CD4-positive, alpha-beta T cell treated with Interleukin-12 subunit alpha and Interleukin-12 subunit beta, for 1 hour (primary cell): ENCODE data around the gene RAC3.

Experiments used
- DNase-seq: peaks from one replicate; pipeline ENCODE4 v3.0.0-alpha.2; 2020

The RAC3 gene

DNA sequence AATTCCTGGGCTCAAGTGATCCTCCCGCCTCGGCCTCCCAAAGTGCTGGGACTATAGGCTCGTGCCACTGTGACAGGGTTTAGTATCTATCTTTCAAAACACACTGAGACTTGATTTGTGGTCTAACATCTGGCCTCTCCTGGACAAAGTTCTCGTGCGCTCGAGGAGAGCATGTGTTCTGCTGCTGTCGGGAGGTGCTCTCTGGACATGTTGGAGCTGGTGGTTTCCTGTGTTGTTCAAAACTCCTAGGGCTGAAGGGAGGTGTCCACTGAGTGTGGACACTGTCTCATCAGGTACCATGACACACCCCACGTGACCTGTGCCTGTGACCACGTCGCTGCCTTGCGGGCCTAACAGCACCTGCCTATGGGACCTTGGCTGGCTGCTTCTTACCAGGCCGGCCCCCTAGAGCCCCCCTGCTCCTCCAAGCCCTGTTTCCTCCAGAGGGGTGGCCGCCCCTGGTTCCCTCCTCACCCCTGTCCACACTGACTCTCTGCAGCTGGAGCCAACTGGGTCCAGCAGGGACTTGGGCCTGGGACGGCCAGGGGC is 14.5 kb downstream of the RAC3 start:
- no peak for DNase-seq

DNA sequence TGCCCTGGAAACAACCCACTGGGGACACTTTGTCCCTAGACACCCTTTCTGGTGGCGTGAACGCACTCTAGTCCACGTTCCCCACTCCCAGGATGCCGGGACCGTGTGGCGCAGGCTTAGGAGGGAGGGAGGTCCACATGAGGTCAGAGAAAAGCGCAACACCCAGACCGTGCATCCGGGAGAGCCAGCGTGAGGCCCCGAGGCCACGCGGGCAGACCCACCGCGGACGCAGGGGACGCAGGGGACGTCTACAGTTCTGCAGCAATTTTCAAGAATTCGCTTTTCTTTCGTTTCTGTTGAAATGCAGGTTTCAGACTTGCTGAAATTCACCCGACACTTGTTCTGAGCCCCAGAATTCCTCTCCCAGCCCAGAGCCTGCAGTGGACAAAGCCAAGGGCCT is 15.4 kb downstream of the RAC3 start:
- DNase-seq: no peak

DNA sequence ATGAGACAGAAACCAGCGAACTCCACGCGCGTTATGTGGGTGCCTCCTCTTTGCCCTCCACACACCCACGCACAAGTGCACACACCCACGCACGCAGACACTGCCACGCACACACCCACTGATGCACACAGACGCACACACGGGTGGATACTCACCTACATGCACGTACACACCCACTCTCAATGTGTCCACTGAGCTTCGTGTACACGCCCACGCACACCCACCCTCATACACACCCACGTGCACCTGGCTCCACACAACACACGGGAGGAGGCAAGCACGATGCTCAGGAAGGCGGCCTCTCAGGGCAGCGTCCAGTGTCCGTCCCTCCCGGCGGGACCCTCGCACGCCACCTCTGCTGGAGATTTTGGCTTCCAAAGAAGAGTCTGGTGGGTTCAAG is 15.9 kb downstream of the RAC3 start:
- no peak for DNase-seq

DNA sequence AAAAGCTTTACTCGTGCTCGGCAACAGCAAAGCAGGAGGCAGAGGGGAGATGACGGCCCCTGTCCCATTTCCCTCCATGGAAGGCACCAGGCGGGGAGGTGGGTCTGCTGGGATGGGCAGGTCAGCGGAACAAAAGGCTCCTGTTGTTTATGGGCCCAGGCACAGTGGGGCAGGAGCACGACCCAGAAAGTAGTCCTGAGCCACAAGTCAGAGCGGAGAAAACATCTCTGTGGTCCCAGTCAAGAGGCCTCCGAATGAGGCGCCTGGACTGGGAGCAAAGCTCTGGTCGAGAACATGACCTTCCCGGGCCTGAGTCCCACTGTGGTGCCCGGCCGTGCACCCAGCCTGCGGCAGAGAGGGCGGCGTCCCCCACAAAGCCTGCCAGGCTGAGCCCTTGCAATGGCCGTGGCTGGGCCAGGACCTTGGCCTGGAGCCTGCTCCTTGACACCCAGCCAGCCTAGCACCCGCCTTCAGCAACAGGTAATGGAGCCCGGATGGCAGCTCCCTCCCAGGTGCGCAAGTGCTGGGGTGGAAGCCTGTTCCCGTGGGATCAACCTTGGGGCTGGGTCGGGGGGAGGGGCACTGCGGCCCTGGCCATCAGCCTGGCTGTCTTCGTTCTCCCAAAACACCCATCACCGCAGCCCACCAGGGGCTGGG is 16.6 kb downstream of the RAC3 start:
- DNase-seq: no peak

DNA sequence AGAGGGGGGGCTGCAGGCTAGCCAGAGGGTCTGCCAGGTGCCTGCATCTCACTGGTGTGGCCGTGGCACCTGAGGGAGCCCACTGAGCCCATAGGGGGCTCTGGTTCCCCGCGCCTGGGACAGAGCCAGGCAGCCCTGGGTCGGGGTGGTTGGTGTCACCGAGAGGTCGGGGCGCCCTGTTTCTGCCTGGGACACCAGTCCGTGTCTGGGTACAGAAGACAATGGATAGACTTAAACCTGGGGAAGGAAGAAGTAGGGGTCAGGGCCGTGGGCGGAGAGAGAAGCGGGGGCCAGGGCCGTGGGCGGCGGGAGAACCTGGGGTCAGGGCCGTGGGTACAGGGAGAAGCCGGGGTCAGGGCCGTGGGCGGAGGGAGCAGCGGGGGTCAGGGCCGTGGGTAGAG is 17.1 kb downstream of the RAC3 start:
- DNase-seq: no peak

DNA sequence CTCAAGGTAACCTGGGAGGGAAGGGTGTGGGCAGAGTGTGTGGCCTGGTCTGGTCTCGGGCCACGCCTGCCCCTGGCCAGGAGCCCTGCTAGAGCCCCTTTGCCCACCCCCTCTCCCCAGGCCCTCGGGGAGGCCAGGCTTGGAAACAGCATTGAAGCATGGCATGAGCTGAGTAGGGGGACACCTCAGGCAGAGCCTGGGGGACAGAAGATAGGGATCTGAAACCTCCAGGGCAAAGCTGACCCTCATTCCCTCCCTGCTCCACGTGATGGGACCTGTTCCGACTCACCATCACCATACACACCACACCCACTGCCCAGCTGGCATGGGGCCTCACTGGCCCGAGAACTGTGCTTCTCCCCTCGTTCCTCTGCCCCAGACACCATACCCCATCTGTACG is 17.6 kb downstream of the RAC3 start:
- DNase-seq: no peak

DNA sequence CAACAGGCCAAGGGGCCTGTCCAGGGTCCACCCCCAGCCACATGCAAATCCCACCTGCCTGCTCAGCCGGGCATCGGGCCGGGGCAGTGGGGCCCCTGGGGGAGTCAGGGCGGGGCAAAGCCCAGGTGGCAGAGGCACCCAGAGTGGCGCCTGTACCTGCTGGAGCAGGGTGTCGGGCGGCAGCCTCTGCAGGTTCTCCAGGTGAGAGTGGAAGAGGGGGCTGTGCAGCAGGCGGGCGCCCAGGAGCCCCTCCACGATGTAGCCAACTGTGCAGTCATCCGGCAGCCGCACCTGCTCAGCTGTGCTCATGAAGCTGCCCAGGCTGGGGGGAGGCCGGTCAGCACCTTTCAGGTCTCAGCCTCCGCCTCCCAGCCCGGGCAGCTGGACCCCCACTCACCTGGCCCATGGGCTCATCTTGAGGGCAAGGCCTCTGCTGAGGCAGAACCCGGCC is 18.1 kb downstream of the RAC3 start:
- DNase-seq: no peak

DNA sequence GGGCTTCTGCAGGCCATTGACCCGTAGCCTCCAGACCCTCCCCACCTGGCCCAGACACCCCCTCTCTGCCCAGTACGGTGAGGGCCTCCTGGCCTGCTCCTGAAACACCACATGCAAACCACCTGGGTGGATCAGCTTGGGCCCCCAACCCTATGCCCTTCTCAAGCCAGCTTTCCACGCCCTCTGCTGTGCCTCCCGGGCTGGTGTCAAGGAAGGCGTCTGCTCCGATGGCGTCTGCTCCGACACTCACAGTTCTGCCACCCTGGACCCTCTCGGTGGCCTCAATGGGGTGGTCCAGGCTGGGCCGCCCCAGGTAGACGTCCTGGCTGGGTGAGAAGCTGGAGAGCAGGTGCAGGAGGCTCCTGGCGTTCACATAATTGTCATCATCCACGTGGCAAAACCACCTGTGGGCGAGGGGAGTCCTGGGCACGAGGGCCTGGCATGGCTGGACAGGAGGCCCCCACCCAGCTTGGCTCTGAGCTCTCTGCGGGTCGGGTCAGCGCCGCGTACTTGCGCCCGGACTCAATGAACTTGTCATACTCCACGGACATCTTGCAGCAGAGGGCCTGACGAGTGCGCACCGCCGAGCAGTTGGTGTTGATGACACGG is 18.8 kb downstream of the RAC3 start:
- no peak for DNase-seq

DNA sequence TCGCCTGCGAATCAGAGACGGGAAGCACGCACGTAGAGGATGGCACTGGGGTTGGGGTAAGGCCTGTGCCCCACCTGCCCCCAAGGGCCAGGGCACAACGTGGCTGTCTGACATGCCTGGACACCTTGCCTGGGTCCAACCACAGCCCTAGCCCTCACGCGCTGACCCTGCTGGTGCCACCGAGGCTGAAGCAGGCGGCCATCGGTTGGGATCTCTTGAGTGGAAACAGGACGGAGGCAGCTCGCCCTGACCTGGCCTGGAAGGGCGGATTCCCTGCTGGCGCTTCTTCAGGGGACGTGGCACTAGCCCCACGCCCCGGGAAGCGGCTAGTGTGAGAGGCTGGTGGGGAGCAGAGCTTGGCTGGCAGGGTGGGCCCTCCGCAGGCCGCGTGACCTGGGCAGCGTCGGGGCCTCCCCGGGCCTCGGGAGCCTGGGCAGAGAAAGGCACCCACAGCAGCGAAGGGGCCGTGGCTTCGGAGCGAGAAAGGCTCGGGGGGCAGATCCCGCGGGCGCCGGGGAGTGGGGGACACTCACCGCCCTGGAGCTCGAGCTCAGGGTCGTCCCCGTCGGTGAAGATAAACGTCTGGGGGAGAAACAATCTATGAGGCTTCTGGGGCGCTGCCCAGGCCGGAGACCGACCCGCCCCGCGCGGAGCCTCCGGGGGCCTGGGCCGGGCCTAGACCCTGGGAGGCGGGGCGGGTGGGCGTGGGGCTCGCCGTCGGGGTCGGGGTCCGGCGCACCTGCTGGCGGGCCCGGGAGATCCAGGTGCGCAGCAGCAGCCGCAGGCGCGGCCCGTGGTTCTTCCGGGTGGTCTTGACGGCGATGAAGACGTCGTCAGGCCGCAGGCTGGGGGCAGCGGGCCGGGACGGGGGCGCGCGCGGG is 19.5 kb downstream of the RAC3 start:
- DNase-seq: no peak

DNA sequence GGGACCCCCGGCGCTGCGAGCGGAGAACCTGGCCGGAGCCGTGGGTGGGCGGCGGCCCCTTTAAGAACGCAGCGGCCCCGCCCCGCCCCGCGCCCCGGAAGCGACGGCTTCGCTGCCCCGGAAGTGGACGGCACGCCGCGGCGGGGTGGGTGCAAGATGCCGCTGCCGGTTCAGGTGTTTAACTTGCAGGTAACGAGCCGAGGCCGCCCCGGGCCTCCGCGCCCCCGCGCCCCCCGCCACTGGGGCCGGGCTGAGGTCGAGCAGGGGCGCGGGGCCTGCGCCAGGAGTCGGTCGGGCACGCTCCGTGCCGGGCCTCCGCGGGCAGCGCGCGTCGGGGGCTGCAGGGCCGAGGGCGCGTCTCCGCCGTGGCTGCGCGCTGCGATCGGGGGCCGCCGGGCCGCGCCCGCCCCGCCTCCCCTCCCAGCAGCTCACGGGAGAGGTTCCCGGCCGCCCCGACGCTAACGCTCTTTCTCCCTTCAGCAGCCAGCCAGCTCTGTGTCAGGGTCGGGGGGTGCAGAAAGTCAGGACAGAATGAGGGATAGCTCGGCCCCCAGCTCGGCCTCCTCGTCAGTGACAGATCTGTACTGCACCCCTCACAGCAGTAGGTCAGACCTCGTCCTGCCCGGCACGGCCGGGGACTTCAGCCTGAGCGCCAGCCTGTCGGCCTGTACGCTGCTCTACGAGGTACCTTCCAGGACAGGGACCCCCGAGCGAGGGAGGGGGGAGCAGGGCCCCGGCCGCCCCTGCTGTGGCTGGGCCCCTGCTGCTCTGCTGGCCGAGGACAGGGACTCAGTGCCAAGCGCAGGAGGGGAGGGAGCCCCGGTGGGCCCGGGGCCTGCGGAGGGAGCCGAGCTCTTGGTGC is 20.5 kb downstream of the RAC3 start, which contains the start of the genes GPS1 and RFNG:
GPS1 (plus strand) TSS at position 123 of the 862 bp plus-strand sequence; CDS start at position 157, 34 bp downstream.
RFNG (minus strand) TSS at position 36 of the 862 bp plus-strand sequence. CDS start 45 bp downstream, outside the sequence.
- peak; percentile 81 for DNase-seq

DNA sequence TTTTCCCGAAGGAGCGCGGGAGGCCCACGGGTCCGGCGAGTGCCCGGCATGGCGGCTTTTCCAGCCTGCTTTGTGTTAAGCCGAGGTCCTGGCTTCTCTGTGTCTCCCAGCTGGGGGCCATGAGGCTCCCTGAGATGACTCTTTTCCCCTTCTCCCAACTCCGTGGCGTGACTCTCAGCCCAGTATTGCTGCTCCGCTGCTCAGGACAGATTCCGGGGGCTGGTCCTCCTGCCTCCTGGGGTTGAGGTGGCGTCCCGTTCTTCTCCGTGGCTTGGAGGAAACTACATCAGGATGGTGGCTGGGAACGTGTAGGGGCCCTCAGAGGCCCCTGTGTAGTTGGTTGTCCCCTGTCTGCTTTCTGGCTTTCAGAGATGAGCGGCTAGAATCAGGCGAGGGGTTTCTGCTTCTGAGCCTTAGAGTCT is 21.2 kb downstream of the RAC3 start:
- DNase-seq: no peak

DNA sequence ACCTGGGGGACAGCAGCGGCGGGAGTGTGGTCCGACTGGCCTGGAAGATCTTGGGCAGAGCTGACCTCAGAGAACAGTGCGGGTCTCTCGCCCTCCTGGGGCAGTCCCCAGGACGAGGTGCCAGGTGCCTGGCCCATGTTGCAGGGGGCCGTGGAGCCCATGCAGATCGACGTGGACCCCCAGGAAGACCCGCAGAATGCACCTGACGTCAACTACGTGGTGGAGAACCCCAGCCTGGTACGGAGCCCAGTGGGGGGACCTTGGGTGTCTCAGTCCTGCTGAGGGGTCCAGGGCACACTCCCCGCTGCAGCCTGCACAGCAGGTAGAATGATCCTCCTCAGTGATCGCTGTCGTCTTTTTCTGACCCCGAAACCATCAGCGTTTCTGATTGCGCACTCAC is 21.7 kb downstream of the RAC3 start:
- DNase-seq: no peak

DNA sequence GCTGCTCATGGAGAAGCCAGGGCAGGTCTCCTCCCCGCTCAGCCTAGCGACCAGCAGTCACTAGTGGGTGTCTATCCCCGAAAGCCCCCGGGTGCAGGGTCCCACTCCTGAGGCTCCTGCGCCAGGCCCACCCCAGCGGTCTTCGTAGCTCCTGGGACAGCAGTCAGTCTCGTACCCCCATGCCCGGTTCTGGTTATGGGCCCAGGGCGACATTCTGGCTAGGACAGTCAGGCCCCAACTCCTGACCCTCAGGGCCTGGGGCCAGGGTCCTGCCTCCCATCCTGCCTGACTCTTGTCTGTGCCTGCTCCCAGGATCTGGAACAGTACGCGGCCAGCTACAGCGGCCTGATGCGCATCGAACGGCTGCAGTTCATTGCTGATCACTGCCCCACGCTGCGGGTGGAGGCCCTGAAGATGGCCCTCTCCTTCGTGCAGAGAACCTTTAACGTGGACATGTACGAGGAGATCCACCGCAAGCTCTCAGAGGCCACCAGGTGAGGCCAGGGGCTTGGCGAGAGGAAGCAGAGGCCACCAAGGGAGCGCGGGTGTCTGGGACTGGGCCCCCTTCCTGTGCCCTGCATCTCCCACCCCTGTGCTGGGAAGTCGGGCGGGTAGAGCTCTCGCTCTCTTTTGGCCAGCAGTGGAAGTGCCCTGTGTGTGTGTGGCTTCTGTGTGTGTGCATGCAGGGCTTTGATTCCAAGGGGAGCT is 22.2 kb downstream of the RAC3 start:
- DNase-seq: no peak

DNA sequence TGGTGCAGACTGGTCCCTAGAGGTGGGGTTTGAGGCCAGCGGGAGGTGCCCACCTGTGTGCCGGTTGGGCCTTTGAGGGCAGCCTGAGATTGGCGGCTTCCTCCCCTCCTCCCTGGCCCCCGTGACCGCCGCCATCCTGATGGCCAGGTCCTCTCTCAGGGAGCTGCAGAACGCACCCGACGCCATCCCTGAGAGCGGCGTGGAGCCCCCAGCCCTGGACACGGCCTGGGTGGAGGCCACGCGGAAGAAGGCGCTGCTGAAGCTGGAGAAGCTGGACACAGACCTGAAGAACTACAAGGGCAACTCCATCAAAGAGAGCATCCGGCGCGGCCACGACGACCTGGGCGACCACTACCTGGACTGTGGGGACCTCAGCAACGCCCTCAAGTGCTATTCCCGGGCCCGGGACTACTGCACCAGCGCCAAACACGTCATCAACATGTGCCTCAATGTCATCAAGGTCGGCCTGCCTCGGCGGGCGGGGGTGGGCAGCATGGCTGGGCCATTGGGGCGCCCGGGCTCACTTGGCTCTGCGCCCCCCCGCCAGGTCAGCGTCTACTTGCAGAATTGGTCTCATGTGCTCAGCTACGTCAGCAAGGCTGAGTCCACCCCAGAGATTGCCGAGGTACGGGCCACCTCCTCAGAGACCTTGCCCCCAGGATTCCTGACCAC is 23.0 kb downstream of the RAC3 start:
- no peak for DNase-seq

DNA sequence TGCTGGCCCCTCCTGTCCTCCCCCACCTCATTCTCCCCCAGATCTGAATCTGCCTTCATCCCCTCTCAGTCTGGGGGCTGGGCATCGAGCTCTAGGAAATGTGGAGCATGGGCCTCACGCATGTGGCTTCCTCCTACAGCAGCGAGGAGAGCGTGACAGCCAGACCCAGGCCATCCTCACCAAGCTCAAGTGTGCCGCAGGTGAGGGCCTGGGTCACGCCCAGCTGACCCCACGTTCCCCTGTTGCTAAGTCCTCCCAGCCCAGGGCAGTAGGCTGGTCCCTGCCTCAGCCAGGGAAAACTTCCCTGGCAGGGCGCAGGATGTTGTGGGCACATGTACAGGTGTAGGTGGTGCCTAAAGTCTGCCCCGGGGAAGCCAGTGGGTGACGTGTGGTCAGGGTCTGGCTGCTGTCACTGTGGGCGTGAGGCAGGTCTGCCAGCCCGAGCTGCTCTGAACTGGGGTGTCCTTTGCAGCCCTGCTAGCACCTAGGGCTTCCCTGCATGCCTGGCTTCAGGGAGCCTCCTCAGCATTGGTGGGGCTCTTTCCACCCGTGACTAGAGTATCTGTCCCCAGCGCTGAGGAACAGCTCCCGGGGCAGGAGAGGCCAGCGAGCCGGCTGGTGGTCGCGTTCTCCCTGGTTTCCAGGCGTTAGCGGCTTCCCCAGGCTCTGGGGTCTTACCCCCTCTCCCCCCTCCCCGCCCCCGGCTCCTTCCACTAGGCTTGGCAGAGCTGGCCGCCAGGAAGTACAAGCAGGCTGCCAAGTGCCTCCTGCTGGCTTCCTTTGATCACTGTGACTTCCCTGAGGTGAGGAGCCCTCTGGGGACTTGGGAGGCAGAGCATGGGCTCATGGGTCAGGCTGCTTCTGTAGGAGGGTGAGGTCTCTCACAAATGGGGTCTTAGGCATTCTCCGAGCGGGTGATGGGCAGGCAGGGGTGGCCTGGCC is 23.8 kb downstream of the RAC3 start:
- DNase-seq: no peak

DNA sequence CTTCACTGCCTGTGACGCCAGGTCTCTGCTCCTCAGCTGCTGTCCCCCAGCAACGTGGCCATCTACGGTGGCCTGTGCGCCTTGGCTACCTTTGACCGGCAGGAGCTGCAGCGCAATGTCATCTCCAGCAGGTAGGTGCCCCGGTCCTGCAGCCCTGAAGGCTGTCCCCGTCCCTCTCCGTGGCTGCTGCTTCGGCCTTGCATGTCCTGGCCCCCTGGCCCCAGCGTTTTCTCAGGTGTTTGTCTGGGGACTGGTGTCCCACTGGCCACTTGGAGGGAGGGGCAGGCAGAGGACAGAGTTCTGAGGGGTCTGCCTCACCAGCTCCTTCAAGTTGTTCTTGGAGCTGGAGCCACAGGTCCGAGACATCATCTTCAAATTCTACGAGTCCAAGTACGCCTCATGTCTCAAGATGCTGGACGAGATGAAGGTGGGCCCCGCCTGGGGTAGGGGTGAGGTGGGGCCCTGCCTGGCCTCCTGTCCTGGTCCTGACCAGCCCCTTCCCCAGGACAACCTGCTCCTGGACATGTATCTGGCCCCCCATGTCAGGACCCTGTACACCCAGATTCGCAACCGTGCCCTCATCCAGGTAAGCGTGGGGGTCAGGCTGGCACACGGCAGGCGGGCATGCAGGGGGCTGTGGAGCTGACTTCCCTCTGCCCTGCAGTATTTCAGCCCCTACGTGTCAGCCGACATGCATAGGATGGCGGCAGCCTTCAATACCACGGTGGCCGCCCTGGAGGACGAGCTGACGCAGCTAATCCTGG is 24.7 kb downstream of the RAC3 start:
- no peak for DNase-seq

DNA sequence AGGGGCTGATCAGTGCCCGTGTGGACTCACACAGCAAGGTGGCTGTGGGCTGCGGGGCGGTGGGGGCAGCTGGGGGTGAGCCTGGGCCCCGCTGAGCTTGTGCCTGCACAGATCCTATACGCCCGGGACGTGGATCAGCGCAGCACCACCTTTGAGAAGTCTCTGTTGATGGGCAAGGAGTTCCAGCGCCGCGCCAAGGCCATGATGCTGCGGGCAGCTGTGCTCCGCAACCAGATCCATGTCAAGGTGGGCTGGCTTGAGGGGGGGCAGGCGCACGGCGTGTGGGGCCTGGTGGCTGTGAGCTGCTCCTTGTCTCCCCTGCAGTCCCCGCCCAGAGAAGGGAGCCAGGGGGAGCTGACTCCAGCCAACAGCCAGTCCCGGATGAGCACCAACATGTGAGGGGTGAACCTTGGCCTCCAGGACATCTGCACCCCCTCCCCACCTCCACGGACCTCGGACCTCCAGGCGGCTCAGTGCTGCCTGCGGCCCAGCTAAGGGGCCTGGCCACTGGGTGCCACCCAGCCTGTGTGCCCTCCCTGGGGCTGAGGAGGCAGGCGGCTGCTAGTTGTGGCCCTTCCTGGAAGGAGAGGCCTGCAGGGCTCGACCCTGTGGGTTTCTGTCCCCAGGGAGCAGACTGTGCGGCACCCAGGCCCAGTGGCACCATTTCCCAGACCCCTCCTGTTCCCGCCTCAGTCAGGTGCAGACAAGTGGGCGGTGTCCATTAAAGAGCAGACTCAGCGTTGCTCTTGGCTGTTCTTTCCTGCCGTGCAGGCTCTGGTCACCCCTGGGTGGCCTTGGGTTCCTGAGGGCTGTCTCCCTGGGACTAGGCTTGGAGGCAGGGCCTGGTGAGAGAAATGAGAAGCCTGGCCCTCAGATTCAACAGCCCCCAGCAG is 25.5 kb downstream of the RAC3 start:
- DNase-seq: no peak

DNA sequence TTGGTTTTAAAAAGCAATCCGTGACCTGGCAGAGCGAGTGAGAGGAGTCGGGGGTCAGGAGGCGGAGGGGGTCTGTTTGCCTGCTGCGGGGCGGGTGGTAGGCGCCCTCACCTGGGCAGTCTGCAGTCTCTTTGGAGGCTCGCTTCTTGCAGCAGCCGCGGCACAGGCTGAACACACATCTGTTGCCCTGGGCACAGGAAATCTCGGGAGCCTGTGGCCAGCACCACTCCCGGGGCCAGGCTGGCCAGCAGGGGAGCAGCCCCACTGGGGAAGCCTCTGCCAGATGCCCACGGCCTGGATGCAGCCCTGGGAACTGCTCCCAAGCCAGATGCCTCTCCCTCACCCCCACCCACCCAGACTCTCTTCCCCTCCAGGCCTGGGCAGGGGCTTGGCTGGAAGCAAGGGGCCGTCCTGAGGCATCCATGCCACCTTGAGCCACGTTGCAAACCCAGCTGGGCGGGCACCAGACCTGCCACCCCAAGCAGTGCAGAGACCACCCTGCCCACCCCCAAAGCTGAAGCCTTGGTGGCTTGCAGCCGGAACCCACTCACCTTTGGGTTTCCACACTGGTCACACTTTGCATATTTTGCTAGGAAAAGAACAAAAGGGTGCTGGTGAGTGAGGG is 26.9 kb downstream of the RAC3 start:
- no peak for DNase-seq
